ENCODE measurements around the gene AKAP6.

AKAP6 gene

DNA sequence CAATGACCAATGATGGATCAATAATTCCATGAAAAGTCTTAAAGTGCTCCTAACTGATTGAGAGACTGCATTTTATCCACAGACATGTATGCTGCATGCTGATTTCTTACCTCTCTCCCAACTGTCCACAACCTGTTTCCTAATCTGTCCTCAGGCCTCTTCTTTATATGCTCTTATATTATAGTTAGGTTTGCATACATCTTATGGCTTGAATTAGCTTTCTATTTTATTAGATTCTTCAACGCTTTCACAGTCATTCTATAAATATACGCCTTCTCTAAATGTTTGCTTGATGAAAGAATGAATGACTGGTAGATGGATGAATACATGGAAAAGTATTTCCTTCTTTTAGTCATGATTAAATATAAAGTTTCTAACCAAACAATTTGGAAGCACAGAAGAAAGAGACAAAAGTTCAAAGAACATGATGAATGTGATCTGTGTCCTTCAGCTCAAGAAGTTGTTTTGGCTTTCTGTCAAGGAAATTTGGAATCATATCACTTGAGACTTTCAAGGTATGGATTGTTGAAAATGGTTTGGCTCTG is 517.8 kb downstream of the AKAP6 start:
- no peak overlapping the region for H3K4me3 ChIP-seq (ENCODE audit: low read length)
- no peak for DNase-seq (ENCODE audit: low read depth)
- no peak for TF ChIP-seq CTCF (conservative IDR thresholded peaks at IDR 0.05; ENCODE audit: low read length)

- DNase-seq (ENCODE audit: low read depth) = no peak
- no peak for TF ChIP-seq CTCF (conservative IDR thresholded peaks at IDR 0.05; ENCODE audit: low read length)
These were observed 518.8 kb downstream of the AKAP6 start for GRCh38 chr14:32847867-32848266.

DNA sequence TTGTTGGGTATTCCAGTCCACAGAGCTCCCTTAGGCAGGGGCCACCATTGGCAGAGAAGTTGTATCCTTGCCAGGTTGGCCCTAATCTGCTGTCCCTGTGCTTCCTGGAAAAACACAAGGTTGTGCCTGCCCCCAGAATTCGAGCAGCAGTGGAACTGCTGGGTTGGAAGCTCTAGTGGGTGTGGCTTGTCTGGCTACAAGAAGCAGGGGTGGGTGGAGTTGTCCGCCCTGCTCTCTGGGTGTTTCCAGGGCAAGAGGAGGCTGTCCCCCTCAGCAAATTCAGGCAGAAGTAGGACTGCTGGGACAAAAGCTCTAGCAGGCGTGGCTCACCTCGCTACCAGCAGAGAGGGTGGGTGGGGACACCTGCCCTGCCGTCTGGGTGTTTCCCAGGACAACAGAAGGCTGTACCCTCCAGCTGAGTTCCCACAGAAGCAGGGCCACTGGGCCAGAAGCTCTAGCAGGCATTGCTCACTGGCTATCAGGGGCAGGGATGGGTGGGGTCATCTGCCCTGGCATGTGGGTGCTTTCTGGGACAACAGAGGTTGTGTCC is 536.8 kb downstream of the AKAP6 start:
- no peak for DNase-seq (ENCODE audit: low read depth)
- no peak overlapping the region for H3K4me3 ChIP-seq (ENCODE audit: low read length)
- no peak for TF ChIP-seq CTCF (conservative IDR thresholded peaks at IDR 0.05; ENCODE audit: low read length)

More at GRCh38 chr14:32847867-32848266, 518.8 kb downstream of the AKAP6 start:
- H3K4me3 ChIP-seq (ENCODE audit: low read length) = no peak overlapping the region

GRCh38 chr14:32883188-32883587 is 554.1 kb downstream of the AKAP6 start:
- no peak overlapping the region for H3K4me3 ChIP-seq (ENCODE audit: low read length)
- TF ChIP-seq CTCF (conservative IDR thresholded peaks at IDR 0.05; ENCODE audit: low read length) = no peak
- no peak for DNase-seq (ENCODE audit: low read depth)
